Measurements from ENCODE around the gene SMG7.

DNA sequence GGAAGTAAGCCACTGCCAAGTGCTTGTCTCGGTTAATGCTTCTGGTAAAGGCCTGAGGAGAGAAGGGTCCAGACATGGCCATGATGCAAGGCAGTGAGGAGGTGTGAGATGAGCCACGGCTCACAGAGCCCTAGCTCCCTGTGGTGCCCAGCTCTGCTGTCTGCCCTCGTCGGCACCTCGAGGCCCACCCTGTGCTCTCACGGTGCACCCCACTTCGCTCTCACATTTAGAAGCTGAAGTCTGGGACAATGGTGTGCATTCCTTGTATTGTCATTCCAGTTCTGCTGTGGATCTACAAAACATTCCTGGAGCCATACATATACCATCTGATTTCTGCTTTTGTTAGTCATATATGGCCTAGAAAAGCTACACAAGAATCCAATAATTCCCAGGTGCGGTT lies 114.6 kb downstream of the SMG7 start:
- TF ChIP-seq, protein P1, sequence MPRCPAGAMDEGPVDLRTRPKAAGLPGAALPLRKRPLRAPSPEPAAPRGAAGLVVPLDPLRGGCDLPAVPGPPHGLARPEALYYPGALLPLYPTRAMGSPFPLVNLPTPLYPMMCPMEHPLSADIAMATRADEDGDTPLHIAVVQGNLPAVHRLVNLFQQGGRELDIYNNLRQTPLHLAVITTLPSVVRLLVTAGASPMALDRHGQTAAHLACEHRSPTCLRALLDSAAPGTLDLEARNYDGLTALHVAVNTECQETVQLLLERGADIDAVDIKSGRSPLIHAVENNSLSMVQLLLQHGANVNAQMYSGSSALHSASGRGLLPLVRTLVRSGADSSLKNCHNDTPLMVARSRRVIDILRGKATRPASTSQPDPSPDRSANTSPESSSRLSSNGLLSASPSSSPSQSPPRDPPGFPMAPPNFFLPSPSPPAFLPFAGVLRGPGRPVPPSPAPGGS (IDR thresholded peaks at IDR 0.05; ENCODE audit: borderline replicate concordance, insufficient read depth, low read depth, low read length, poor library complexity, severe bottlenecking), result no peak
- TF ChIP-seq, protein P2, sequence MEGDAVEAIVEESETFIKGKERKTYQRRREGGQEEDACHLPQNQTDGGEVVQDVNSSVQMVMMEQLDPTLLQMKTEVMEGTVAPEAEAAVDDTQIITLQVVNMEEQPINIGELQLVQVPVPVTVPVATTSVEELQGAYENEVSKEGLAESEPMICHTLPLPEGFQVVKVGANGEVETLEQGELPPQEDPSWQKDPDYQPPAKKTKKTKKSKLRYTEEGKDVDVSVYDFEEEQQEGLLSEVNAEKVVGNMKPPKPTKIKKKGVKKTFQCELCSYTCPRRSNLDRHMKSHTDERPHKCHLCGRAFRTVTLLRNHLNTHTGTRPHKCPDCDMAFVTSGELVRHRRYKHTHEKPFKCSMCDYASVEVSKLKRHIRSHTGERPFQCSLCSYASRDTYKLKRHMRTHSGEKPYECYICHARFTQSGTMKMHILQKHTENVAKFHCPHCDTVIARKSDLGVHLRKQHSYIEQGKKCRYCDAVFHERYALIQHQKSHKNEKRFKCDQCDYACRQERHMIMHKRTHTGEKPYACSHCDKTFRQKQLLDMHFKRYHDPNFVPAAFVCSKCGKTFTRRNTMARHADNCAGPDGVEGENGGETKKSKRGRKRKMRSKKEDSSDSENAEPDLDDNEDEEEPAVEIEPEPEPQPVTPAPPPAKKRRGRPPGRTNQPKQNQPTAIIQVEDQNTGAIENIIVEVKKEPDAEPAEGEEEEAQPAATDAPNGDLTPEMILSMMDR (IDR thresholded peaks at IDR 0.05 in 2 of 3, conservative IDR thresholded peaks at IDR 0.05 in 1 of 3; ENCODE audit: control insufficient read depth in 2 of 3, extremely low read depth in 1 of 3, insufficient read depth in 1 of 3, low read depth in 3 of 3, low read length in 3 of 3), result no peak
- TF ChIP-seq ZNF24 (IDR thresholded peaks at IDR 0.05) (no peak), ZNF622 (IDR thresholded peaks at IDR 0.05) (no peak), EP300 (IDR thresholded peaks at IDR 0.05; ENCODE audit: borderline replicate concordance in 1 of 2, control insufficient read depth in 1 of 2, low read depth in 2 of 2, low read length in 2 of 2) (no peak), RAD51 (IDR thresholded peaks at IDR 0.05) (no peak), BRCA1 (IDR thresholded peaks at IDR 0.05; ENCODE audit: low read depth, low read length) (no peak), ZSCAN29 (IDR thresholded peaks at IDR 0.05) (no peak), NKRF (conservative IDR thresholded peaks at IDR 0.05) (no peak), NR2C2 (IDR thresholded peaks at IDR 0.05; ENCODE audit: borderline replicate concordance, control insufficient read depth, insufficient read length, low read depth) (no peak), TARDBP (IDR thresholded peaks at IDR 0.05; ENCODE audit: borderline replicate concordance) (no peak), TCF12 (IDR thresholded peaks at IDR 0.05; ENCODE audit: low read depth, low read length) (no peak), RAD21 (IDR thresholded peaks at IDR 0.05; ENCODE audit: insufficient read depth, low read depth, low read length) (no peak), CHD4 (IDR thresholded peaks at IDR 0.05) (no peak)

Data from GM12878 (cell line).